AG09309 (cell line): ENCODE measurements around the gene NSDHL.

Source experiments
- DNase-seq: peaks from one replicate; pipeline ENCODE4 v3.0.0-alpha.2; 2010; ENCODE audit warnings: low read depth
- H3K4me3 ChIP-seq: 2 replicates; pipeline ENCODE4 v1.5.1; 2011; ENCODE audit warnings: mild to moderate bottlenecking, low read depth, low read length, moderate library complexity; ENCODE audit not compliant: control insufficient read depth
- TF ChIP-seq, protein P1 (sequence below): IDR thresholded peaks from 2 replicates; pipeline ENCODE4 v1.5.1; 2011; ENCODE audit warnings: mild to moderate bottlenecking, low read depth, low read length, inconsistent platforms; ENCODE audit not compliant: insufficient read depth, control insufficient read depth; ENCODE audit errors: missing control alignments

Gene NSDHL

DNA sequence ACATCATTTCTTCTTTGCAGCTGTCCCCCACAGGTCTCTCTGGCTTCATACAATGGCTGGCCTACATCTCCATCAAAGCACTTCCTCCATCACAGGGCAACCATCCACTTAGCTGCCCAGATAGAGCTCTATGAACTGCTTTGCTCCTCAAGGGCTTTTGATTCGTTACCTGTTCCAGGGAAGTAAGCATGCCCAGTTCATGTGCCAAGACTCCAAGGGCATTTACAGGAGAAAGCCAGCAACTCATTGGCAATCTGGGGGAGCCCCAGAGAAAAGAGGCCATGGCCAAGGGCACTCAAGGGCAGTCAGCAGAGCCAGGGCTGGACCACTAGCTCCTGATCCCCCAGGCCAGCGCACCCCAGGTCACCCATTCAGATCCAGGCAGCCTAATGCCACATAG is 42.5 kb downstream of the NSDHL start:
- H3K4me3 ChIP-seq, result no peak overlapping the region
- no peak for DNase-seq
- TF ChIP-seq, protein P1, sequence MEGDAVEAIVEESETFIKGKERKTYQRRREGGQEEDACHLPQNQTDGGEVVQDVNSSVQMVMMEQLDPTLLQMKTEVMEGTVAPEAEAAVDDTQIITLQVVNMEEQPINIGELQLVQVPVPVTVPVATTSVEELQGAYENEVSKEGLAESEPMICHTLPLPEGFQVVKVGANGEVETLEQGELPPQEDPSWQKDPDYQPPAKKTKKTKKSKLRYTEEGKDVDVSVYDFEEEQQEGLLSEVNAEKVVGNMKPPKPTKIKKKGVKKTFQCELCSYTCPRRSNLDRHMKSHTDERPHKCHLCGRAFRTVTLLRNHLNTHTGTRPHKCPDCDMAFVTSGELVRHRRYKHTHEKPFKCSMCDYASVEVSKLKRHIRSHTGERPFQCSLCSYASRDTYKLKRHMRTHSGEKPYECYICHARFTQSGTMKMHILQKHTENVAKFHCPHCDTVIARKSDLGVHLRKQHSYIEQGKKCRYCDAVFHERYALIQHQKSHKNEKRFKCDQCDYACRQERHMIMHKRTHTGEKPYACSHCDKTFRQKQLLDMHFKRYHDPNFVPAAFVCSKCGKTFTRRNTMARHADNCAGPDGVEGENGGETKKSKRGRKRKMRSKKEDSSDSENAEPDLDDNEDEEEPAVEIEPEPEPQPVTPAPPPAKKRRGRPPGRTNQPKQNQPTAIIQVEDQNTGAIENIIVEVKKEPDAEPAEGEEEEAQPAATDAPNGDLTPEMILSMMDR, result no peak

DNA sequence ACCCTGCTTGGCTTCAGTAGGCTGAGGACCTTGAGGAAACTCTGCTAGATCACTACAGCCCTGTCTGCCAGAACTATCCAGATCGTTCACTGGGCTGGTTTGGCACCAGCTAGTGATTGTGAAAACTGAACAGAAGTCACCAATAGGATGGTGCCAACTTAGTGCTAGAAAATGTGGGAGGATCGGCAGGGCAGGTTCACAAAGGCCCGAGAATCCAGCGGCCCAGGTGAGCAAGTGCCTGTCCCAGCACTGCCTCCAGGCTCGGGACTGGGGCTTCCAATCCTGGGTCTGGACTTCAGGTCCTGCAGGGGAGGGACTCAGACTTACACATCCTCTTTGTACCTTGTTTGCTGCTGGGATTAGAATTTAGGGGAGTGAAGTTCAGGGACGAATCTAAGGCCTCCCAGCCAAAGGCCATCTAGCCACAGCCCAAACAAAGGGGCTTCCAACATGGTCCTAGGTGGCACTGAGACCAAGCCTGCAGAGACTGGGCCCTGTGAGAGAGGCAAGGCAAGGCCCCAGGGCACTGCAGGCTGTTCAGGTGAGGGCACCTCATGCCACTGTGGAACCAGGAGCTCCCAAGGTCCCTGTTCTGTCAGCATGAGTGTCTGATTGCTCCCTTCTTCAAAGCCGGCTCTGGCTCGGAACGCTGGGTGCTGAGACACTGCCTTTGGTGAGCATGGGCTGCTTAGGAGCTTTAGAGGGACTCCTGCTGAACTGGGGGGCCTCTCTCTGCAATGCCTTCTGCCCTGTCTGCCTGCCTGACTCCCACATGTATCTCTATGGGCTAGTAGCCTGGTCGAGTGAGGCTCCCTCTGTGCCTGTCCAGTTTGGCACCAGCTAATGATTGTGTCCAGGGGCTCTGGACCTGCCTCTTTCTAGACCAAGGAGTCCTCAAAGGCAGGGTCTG is 46.3 kb downstream of the NSDHL start:
- TF ChIP-seq, protein P1, result no peak
- DNase-seq, result no peak
- H3K4me3 ChIP-seq, result no peak overlapping the region

DNA sequence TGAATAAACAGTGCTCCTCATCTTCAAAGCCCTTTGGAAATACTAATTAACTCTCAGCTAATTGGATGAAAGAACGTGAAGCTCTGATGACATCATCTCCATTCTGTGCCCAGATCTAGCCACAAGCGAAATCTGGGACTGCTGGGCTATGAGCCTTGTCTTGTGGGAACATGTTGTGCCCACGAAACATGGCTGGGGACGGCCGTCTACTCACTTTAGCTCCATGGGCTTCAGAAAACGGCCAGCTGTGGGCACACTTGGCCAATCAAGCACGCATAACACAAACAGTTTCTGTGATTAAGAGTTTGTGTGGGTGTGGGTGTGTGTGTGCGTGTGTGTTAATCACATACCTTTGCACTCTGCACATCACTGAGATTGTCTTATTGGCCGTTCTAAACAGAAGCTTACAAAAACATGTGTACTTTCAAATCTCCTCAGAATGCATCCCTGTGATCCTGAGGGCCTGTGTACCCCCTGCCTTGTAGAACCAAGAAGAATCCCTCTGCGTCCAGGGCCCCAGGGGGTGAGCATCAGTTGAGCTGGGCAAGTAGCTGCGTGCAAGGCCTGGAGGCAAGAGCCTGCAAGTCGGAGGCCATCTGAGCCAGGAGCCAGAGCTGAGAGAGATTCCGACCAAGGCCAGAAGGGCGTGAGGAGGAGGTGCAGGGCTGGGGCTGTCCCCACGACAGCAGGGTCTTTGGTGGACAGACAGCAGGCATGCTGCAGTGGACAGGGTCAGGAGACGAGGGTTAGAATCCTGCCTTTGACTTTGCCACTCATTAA is 48.3 kb downstream of the NSDHL start:
- no peak overlapping the region for H3K4me3 ChIP-seq
- no peak for DNase-seq
- TF ChIP-seq, protein P1, result no peak

DNA sequence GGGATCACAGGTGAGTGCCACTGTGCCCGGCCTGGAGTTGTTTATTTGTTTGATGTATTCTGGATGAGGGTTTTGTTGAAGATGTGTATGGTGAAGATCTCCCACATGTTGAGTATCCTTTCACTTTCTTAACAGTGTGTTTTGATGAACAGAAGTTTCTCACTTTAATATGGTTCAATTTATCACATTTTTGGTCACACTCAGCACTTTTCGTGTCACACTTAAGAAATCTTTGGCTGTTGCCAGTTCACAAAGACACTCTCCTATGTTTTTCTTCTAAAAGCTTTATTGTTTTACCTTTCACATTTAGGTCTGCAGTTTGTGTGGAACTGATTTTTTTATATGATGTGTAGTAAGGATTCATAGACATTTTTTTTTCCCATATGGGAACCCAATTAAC is 50.4 kb downstream of the NSDHL start:
- DNase-seq, result no peak

DNA sequence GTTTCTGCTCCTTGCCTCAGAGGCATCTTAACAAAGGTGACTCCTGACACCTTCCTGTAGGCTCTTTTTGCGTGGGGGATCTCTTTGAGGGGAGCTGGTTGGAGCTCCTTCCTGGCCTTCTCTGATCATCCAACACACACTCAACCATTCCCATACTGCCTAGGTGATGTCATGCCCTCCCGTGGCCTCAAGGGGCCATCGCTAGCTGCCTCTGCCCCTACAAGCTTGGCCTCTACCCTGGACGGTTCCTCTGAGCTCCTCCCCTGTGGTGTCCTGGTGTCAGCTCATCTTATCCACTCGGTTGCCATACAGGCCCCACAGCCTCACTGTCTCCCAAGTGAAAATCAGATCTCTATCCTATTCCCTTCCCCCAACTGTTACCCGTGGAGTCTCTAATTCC is 53.3 kb downstream of the NSDHL start:
- no peak overlapping the region for H3K4me3 ChIP-seq
- TF ChIP-seq, protein P1, result no peak
- DNase-seq, result no peak

More for the DNA sequence above, 50.4 kb downstream of the NSDHL start:
- no peak overlapping the region for H3K4me3 ChIP-seq
- TF ChIP-seq, protein P1, result no peak

DNA sequence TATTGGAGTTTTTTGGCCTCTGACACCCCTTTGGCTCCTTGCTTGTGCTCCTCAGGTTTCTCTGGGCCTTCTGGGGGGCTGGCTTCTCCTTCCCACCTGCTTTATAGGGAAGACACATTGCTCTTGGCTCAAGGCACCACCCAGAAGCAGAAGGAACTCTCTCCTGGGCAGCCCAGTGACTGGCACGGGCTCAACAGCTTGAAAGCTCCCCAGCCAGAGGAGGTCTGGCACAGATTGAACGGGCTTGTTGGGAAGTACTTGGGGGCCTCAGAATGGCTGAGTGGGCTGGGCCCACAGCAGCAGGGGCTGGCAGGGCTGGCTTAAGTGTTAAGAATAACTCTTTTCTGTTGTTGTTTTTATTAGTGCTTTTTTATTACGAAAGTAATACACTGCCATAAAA is 55.9 kb downstream of the NSDHL start:
- DNase-seq, result no peak
- no peak overlapping the region for H3K4me3 ChIP-seq
- TF ChIP-seq, protein P1, result no peak
